HPDE6-E6E7 (cell line): ENCODE data around the gene PTPRE.
A peak's percentile ranks its signal among the peaks of the same experiment; 100 is the strongest.

Experiments used
- DNase-seq: peaks from one replicate; pipeline ENCODE4 v3.0.0; 2011; ENCODE audit warnings: missing footprints; ENCODE audit errors: extremely low spot score

The PTPRE gene

GRCh38 chr10:127925471-127926207 is 18.7 kb downstream of the PTPRE start:
- no peak for DNase-seq

GRCh38 chr10:127926455-127926854 is 19.6 kb downstream of the PTPRE start:
- DNase-seq, result no peak

GRCh38 chr10:127928021-127928806 is 21.3 kb downstream of the PTPRE start:
- DNase-seq, result no peak

DNA sequence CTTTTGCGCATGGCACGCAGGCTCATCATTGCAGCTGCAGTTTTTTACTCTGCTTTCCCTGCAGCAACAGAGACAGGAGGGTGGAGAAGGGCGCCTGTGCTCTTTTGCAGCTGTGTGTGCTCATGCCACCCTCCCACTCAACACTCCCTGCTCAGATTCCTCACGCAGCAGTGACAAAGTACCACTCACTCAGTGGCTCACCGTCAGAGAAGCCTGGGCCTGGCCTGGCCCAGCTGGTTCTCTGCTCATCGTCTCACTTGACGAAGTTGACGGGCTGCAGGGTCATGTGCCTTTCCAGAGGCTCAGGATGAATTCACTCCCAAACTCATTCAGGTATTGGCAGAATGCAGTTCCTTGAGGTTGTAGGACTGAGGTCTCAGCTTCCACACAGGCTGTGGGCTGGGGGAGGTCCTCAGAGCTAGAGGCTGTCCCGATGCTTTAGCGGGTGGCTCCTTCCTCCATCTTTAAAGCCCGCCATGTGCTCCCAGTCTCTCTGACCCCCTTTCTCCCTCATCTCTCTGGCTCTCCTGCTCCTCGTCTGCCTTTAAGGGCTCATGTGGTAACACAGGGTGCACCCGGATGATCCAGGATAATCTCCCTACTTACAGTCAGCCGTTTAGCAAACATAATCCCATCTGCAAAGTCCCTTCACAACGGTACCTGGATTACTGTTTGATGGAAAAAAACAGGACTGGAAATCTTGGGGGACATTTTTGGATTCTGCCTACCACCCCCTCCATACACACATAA is 25.8 kb downstream of the PTPRE start:
- no peak for DNase-seq

- no peak for DNase-seq
Measured at GRCh38 chr10:127933271-127933670, 26.4 kb downstream of the PTPRE start.

GRCh38 chr10:127934383-127934782 is 27.5 kb downstream of the PTPRE start:
- no peak for DNase-seq

DNA sequence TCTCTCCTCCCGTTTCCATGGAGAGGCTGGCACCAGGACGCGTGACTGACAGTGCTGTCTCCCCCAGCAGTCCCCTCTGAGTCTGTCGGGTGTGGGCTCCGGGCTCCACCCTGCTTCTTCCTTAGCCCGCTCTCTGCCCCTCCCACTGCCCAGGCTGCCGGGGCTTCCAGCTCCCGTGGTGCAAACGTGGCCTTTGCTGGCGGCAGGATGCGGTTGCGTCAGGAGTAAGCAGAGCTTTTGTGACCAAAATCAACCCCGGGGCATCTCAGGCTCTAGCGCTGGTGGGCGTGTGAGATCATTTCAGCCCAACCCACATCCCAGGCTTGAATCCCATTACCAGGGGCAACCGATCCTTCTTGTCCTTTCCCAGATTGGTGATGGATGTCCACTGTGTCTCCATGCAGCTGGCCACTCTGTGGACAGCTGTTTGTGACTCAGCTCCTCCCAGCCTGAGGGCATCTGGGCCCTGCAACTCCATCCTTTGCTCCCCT is 28.2 kb downstream of the PTPRE start:
- no peak for DNase-seq

- DNase-seq, result no peak
Measured at GRCh38 chr10:127937069-127937468, 30.2 kb downstream of the PTPRE start.

GRCh38 chr10:127937915-127938463 is 31.1 kb downstream of the PTPRE start:
- no peak for DNase-seq

DNA sequence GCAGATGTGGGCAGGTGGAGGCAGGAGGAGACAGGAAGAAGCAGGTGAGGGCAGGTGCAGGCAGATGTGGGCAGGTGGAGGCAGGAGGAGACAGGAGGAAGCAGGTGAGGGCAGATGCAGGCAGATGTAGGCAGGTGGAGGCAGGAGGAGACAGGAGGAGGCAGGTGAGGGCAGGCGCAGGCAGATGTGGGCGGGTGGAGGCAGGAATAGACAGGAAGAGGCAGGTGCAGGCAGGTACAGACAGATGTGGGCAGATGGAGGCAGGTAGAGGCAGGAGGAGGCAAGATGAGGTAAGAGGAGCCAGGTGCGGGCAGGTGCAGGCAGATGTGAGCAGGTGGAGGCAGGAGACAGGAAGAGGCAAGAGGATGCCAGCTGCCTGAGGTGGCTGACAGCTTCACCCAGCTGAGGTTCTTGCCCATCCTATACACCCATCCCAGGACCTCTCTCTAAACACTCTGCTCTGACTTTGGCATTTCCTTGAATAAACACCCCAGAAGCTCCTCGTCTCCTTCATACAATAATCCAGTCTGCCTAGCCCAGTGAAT is 33.0 kb downstream of the PTPRE start:
- DNase-seq, result no peak

GRCh38 chr10:127940866-127941640 is 34.1 kb downstream of the PTPRE start:
- no peak for DNase-seq

GRCh38 chr10:127942811-127943210 is 35.9 kb downstream of the PTPRE start:
- no peak for DNase-seq

DNA sequence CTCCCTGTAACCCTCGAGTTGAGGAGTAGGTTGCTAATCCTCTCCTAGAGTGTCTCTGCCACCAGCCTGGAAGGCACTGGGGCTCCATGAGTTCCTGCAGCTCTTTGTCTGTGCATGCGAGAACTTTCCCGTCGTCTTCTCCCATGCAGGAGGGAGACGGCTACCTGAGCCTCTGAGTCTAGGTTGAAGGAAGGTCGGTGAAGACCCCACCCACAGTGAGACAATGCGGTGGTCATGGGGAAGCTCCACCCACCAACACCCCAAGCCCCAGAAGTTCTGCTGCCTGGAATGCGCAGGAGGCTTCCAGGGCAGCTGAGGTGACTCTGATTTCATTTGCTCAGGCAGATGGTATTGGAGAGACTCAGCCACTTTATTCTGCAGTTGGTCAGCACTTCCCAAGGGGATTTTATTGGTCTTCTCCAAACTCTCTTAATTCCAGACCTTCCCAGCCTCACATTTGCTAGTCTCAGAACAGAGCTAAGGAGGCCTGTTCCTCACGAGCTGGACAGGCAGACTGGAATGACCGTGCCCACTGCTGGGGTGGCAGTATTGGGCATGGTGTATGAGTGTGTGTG is 36.5 kb downstream of the PTPRE start:
- no peak for DNase-seq

GRCh38 chr10:127944256-127944655 is 37.4 kb downstream of the PTPRE start:
- DNase-seq, result no peak

GRCh38 chr10:127945341-127945758 is 38.4 kb downstream of the PTPRE start:
- DNase-seq, result peak; percentile 64

DNA sequence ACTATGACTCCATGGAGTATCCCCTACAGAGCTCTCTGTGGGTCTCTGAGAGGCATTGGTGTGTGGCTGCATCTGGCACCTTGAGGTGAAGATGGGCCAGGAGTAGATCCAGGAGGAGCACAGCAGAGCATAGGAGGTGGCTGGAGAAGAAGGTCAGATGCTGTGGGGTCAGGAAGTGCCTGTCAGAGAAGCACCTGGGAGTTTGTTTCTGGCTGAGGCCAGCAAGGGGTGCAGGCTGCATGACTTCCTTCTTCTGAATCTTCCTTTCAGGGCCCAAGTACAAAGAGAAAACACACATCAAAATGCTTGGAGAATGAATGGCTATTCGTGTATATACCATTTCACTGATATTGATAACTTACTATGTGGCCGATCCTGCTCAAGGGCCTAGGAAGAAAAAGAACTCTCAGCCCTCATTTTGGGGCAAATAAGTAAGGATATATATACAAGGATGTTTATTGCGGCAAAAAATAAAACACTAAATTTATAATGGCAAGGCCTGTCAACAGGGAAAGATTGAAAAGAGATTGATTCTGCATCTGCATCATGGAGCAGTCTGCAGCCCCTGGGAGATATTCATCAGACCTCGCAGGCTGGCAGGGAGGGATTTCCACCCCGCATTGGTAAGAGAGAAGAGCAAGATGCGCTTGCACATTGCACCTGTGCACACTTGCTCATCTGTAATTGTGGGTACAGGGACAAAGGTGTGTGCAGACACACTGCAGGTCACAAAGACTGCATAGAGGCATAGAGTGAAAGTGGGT is 39.2 kb downstream of the PTPRE start:
- DNase-seq, result no peak

GRCh38 chr10:127947211-127947610 is 40.3 kb downstream of the PTPRE start:
- no peak for DNase-seq

GRCh38 chr10:127948791-127949190 is 41.9 kb downstream of the PTPRE start:
- DNase-seq, result no peak

- no peak for DNase-seq
Measured at GRCh38 chr10:127949831-127950230, 42.9 kb downstream of the PTPRE start.
